ENCODE results near the gene TRPC6.

DNA sequence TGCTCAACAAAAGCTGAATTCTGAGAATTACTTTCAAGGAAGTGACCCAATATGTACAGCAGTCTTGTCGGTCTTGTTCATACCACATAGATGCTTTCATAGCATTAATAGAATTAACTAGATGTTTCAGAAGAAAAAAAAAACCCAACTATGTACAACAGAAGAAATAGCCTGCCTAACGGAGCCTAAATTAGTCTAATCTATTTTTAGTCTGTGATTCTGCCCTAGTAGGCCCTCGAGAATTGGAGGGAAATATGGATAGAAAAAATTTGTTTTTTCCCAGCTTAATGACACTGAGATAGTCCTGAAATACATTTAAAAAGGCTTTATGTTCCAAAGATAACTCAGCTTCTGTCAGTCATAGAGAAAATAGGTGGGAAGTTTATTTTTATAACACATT is 17.1 kb upstream of the TRPC6 start:
- TF ChIP-seq POLR2AphosphoS5 (IDR thresholded peaks at IDR 0.05) (no peak), EP300 (IDR thresholded peaks at IDR 0.05) (no peak), POLR2A (IDR thresholded peaks at IDR 0.05) (no peak)
